NT2/D1 (cell line): ENCODE data around the gene LARP1.

ENCODE experiments used
- DNase-seq: peaks from one replicate; pipeline ENCODE4 v3.0.0-alpha.2; 2011; ENCODE audit warnings: low read depth, low spot score
- H3K27me3 ChIP-seq: 2 replicates; pipeline ENCODE4 v1.6.0; 2011; ENCODE audit warnings: mild to moderate bottlenecking; ENCODE audit not compliant: insufficient read length, insufficient read depth
- H3K36me3 ChIP-seq: 2 replicates; pipeline ENCODE4 v1.6.1; 2011; ENCODE audit warnings: mild to moderate bottlenecking, low read length, mixed read lengths; ENCODE audit not compliant: insufficient read depth, insufficient read length
- H3K4me1 ChIP-seq: 2 replicates; pipeline ENCODE4 v1.5.1; 2011; ENCODE audit not compliant: insufficient read depth, insufficient read length
- H3K4me3 ChIP-seq: 2 replicates; pipeline ENCODE4 v1.5.1; 2011; ENCODE audit warnings: low read depth; ENCODE audit not compliant: insufficient read length
- H3K9ac ChIP-seq: 2 replicates; pipeline ENCODE4 v1.6.0; 2011; ENCODE audit warnings: low read depth; ENCODE audit not compliant: insufficient read length
- H3K9me3 ChIP-seq: 2 replicates; pipeline ENCODE4 v1.5.1; 2011; ENCODE audit warnings: mild to moderate bottlenecking, low read length; ENCODE audit not compliant: insufficient read depth
- SUZ12 ChIP-seq: IDR thresholded peaks from 2 replicates; pipeline ENCODE4 v1.6.1; 2011; ENCODE audit not compliant: insufficient read length, insufficient read depth; ENCODE audit errors: extremely low read depth
- YY1 ChIP-seq: IDR thresholded peaks from 2 replicates; pipeline ENCODE4 v1.6.1; 2011; ENCODE audit not compliant: insufficient read length, insufficient read depth
- ZNF274 ChIP-seq: IDR thresholded peaks from 2 replicates; pipeline ENCODE4 v1.6.1; 2011; ENCODE audit warnings: mild to moderate bottlenecking, low read depth, low read length

Gene LARP1

DNA sequence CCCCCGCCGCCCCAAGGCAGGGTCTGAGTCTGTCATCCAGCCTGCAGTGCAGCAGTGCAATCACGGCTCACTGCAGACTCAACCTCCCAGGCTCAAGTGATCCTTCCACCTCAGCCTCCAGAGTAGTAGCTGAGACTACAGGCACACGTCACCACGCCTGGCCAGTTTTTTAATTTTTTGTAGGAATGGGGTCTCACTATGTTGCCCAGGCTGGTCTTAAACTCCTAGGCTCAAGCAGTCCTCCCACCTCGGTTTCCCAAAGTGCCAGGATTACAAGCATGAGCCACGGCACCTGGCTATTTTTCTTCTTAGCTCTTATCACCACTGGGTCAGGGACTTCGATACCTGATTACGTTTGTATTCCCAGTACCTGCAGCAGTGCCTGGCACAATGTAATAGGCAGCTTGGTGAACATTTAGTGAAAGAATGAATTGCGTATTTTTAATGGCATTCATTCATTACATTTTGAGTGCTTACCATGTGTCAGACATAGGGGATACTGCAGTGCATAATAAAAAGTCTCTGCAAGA lies 10.3 kb downstream of the LARP1 start:
- Histone ChIP-seq H3K4me3 (no peak overlapping the region), H3K4me1 (peaks cover 15% of the 10 kb centered on the region), H3K9ac (no peak overlapping the region), H3K27me3 (no peaks in the 10 kb centered on the region), H3K9me3 (no peaks in the 10 kb centered on the region), H3K36me3 (peaks cover 11% of the 10 kb centered on the region)
- no peak for DNase-seq
- TF ChIP-seq YY1 = no peak
- no peak for TF ChIP-seq ZNF274
- TF ChIP-seq SUZ12 = no peak

DNA sequence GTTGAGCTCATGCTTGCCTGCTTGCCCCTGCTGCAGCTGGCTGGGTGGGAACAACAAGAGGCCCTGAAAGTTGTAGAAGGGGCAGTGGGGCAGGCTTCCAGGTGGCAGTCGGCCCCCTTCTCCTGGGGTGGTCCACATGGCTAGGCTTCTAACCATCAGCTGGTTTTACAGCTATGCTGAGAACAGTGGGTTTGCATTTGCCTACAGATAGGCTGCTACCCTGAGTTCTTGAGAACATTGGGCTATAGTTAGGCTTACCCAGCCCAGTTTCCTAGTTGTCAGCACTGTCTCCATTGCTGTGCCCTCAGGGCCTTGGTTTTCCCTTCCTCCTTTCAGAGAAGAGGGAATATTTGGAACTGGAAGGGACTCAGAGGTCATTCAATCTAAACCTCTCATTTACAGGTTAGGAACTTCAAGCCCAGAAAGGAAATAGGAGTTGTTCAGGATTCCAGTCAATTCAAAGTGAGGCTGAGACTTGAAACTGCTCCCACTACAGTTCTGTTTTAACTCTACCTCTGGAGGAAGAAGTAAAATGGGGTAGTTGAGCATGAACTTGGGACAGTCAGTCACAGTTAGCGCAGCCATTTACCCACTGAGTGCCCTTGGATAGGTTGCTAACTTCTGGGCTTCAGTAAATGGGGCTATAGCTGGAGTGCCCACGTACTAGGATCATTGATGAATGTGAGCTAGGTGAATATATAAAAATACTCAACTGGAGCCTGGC lies 11.5 kb downstream of the LARP1 start:
- no peak for DNase-seq
- Histone ChIP-seq H3K4me1 (peaks cover 11% of the 10 kb centered on the region), H3K4me3 (no peak overlapping the region), H3K27me3 (no peaks in the 10 kb centered on the region), H3K36me3 (peaks cover 3% of the 10 kb centered on the region), H3K9ac (no peak overlapping the region), H3K9me3 (no peaks in the 10 kb centered on the region)
- no peak for TF ChIP-seq ZNF274

DNA sequence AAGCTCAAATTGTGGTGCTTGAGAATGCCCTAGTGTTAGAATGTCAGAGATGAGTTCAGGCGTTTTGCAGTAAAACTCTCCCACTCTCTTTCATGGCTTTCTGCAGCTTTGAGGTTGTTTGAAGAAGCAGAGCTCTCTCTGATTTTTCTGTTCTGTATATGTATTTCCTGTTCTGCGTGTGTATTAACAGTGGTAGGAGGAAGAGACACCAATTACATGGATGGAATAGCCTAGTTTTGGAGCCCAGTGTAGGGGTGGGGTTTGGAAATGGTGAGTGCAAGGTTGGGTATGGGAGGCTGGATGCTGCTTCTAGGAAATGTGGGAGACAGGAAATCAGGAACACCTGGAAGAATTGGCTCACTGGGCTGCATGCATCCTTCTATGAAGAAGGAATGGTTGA lies 12.4 kb downstream of the LARP1 start:
- Histone ChIP-seq H3K4me3 (no peak overlapping the region), H3K4me1 (peaks cover 11% of the 10 kb centered on the region), H3K36me3 (peaks cover 3% of the 10 kb centered on the region), H3K27me3 (no peaks in the 10 kb centered on the region), H3K9ac (no peak overlapping the region), H3K9me3 (no peaks in the 10 kb centered on the region)
- TF ChIP-seq YY1 = no peak
- no peak for DNase-seq

DNA sequence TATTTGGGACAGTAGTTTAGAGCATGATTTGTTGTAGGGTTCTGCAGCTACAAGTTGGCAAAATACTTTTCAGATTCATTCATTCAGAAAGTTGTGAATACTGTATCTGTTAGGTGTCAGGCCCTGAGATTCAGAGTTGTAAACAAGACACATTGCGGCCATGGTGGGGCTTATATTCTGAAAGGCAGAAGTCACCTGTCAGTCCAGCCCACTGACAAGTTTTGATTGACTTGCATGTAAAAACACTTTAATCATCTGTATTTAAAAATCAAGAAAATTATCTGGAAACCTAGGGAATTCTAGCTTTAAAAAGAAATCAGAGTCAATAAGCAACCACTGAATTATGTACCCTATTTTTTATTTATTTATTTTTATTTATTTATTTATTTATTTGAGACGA lies 13.0 kb downstream of the LARP1 start:
- no peak overlapping the region for H3K9ac ChIP-seq
- H3K9me3 ChIP-seq = no peaks in the 10 kb centered on the region
- H3K36me3 ChIP-seq = peaks cover 3% of the 10 kb centered on the region
- H3K27me3 ChIP-seq = no peaks in the 10 kb centered on the region
- TF ChIP-seq YY1 (no peak), ZNF274 (no peak), SUZ12 (no peak)
- peaks cover 16% of the 10 kb centered on the region for H3K4me1 ChIP-seq
- DNase-seq = no peak
- no peak overlapping the region for H3K4me3 ChIP-seq

DNA sequence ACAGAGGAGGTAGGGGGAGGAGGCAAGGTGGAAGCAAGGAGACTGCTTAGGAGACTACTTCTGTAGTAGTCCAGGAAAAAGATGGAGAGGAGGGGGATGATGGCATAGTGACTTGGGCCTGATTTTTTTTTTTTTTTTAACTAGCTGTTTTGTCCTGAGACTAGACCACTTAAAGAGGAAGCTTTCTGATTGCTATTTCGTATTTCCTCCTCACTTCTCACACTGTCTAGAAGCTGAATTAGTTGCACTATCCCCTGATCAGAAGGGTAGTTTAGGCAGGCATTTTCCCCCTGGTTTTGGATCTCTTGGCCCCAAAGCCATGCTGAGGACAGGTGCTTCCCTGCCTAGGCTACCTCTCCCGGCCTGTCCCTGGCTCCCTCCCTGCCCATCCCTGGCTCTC lies 14.9 kb downstream of the LARP1 start:
- no peak for TF ChIP-seq ZNF274
- no peak for TF ChIP-seq SUZ12
- no peak for TF ChIP-seq YY1
- peaks cover 21% of the 10 kb centered on the region for H3K4me1 ChIP-seq
- H3K4me3 ChIP-seq = no peak overlapping the region
- H3K9me3 ChIP-seq = no peaks in the 10 kb centered on the region
- H3K36me3 ChIP-seq = peaks cover 12% of the 10 kb centered on the region
- no peak overlapping the region for H3K9ac ChIP-seq
- no peaks in the 10 kb centered on the region for H3K27me3 ChIP-seq
- DNase-seq = no peak

DNA sequence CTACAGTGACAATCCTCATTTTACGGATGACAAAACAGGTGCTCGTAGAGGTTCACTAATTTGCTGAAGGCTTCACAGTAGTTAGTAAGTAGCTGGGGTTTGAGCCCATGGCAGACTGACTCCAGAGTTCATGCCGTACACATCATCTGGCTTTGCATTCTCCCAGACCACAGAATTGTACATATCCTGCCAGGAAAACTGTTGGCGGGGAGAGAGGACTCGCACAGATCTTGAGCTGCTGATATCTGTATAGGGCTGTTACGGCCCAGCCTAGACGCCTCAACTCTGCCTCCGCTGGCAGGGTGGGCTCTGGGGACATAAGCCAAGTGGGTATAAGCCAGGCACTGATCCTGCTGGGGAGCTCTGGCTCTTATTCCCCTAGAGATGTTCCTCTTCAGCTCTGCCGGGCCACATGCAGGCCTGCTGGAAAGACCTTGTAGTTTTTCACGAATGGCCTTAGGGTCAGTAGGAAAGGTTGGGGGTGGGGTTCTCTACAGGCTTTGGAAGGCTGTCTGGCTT lies 16.3 kb downstream of the LARP1 start:
- H3K27me3 ChIP-seq = no peaks in the 10 kb centered on the region
- no peak overlapping the region for H3K4me3 ChIP-seq
- peaks cover 18% of the 10 kb centered on the region for H3K4me1 ChIP-seq
- DNase-seq = no peak
- no peaks in the 10 kb centered on the region for H3K9me3 ChIP-seq
- no peak overlapping the region for H3K9ac ChIP-seq
- TF ChIP-seq ZNF274 (no peak), SUZ12 (no peak), YY1 (no peak)
- peaks cover 14% of the 10 kb centered on the region for H3K36me3 ChIP-seq

DNA sequence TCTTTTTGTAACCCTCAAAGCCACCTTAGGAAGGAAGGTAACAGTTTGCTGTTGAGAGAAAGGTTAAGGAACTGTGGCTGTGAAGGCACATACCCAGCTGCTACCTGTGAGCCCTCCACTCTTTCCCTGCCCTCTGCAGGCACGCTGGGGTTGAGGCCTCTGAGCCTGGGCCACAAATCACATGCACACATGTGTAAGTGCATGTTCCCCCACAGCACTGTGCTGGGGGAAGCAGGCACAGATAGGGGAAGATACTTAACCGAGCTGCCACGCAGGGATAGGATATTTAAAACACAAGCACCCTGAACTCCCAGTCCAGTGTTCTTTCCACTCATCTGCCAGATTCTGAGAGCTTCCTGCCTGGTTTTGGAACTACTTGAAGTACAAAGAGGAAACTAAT lies 18.1 kb downstream of the LARP1 start:
- no peak for TF ChIP-seq YY1
- no peak for TF ChIP-seq SUZ12
- TF ChIP-seq ZNF274 = no peak
- no peak for DNase-seq
- Histone ChIP-seq H3K27me3 (no peaks in the 10 kb centered on the region), H3K9ac (no peak overlapping the region), H3K4me1 (peaks cover 17% of the 10 kb centered on the region), H3K36me3 (peaks cover 14% of the 10 kb centered on the region), H3K9me3 (no peaks in the 10 kb centered on the region), H3K4me3 (no peak overlapping the region)

DNA sequence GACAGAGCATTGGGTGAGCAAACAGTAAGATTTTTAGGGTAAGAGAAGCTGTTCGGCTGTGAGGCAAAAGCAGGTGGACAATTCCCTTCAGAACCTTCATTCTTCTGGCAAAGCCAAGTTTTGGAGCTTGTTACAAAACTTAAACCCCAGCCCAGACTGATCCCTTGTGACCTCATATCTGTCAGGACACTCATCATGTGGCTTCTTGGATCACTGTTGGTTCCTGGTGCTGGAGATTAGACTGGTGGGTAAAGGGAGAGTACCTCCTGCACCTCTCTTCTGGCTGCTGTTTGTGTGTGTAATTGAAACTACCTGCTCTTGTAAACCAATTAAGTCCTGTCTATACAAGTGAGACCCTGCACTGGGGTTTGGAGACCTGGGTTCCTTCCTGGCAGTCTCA lies 21.0 kb downstream of the LARP1 start:
- H3K4me3 ChIP-seq = no peak overlapping the region
- TF ChIP-seq YY1 (no peak), ZNF274 (no peak), SUZ12 (no peak)
- H3K9ac ChIP-seq = no peak overlapping the region
- DNase-seq = no peak
- no peaks in the 10 kb centered on the region for H3K27me3 ChIP-seq
- peaks cover 13% of the 10 kb centered on the region for H3K36me3 ChIP-seq
- no peaks in the 10 kb centered on the region for H3K9me3 ChIP-seq
- H3K4me1 ChIP-seq = peaks cover 10% of the 10 kb centered on the region
